Neural progenitor cell (in vitro differentiated cells): ENCODE results near the gene TMCC1. TPM values are rescaled to one million over a fixed set of nuclear protein-coding genes. Genes with fewer than 3 reads are reported as not detected.

ENCODE experiments used
- DNase-seq: peaks from one replicate; pipeline ENCODE4 v3.0.0-alpha.2; 2016; ENCODE audit warnings: low spot score
- H2AFZ ChIP-seq: fragments of 200-600 bp; sonication (generic); replicated peaks from 2 replicates; pipeline ENCODE4 v1.6.1; 2016; ENCODE audit warnings: antibody characterized with exemption
- H3F3A ChIP-seq: fragments of 200-600 bp; sonication (generic); 2 replicates; pipeline ENCODE4 v1.6.1; 2016; ENCODE audit warnings: antibody characterized with exemption, low read depth
- H3K27ac ChIP-seq: fragments of 200-600 bp; sonication (generic); 2 replicates; pipeline ENCODE4 v1.5.1; 2016; ENCODE audit warnings: mild to moderate bottlenecking
- H3K27me3 ChIP-seq: fragments of 200-600 bp; sonication (generic); 2 replicates; pipeline ENCODE4 v1.6.1; 2016; ENCODE audit warnings: mild to moderate bottlenecking, moderate library complexity
- H3K36me3 ChIP-seq: fragments of 200-600 bp; sonication (generic); 2 replicates; pipeline ENCODE4 v1.5.1; 2016
- H3K4me1 ChIP-seq: fragments of 200-600 bp; sonication (generic); 2 replicates; pipeline ENCODE4 v1.6.1; 2016; ENCODE audit warnings: mixed run types
- H3K4me2 ChIP-seq: fragments of 200-600 bp; sonication (generic); 2 replicates; pipeline ENCODE4 v1.6.1; 2016
- H3K4me3 ChIP-seq: fragments of 200-600 bp; sonication (generic); 2 replicates; pipeline ENCODE4 v1.5.1; 2016
- H3K79me2 ChIP-seq: fragments of 200-600 bp; sonication (generic); 2 replicates; pipeline ENCODE4 v1.6.1; 2016; ENCODE audit warnings: low read depth
- H3K9ac ChIP-seq: fragments of 200-600 bp; sonication (generic); 2 replicates; pipeline ENCODE4 v1.6.1; 2016
- H3K9me3 ChIP-seq: fragments of 200-600 bp; sonication (generic); 2 replicates; pipeline ENCODE4 v1.5.1; 2016; ENCODE audit warnings: low read depth
- H4K20me1 ChIP-seq: fragments of 200-600 bp; sonication (generic); 2 replicates; pipeline ENCODE4 v1.6.1; 2016; ENCODE audit warnings: low read depth
- H3K27ac Mint-ChIP-seq: 3 replicates; pipeline ENCODE4 v1.8.0; 2021; ENCODE audit warnings: mixed read lengths
- H3K27me3 Mint-ChIP-seq: 2 replicates; pipeline ENCODE4 v1.8.0; 2022; ENCODE audit warnings: low read depth, mild to moderate bottlenecking, inconsistent platforms, moderate library complexity, mixed read lengths; ENCODE audit not compliant: insufficient read depth
- H3K36me3 Mint-ChIP-seq: 3 replicates; pipeline ENCODE4 v1.8.0; 2021; ENCODE audit warnings: mixed read lengths
- H3K4me1 Mint-ChIP-seq: 3 replicates; pipeline ENCODE4 v1.8.0; 2021; ENCODE audit warnings: mixed read lengths
- H3K4me3 Mint-ChIP-seq: 3 replicates; pipeline ENCODE4 v1.8.0; 2021; ENCODE audit warnings: mild to moderate bottlenecking, moderate library complexity, mixed read lengths
- H3K9me3 Mint-ChIP-seq: 3 replicates; pipeline ENCODE4 v1.8.0; 2020; ENCODE audit warnings: mixed read lengths
- EZH2 ChIP-seq: fragments of 200-600 bp; sonication (generic); IDR thresholded peaks from 2 replicates; pipeline ENCODE4 v1.6.1; 2017; ENCODE audit warnings: antibody characterized with exemption, mild to moderate bottlenecking, moderate library complexity
- EZH2phosphoT487 ChIP-seq: fragments of 200-600 bp; sonication (generic); IDR thresholded peaks from 2 replicates; pipeline ENCODE4 v1.6.1; 2017; ENCODE audit warnings: antibody characterized with exemption
- total RNA-seq: library from RNA; depleted of rRNA; stranded (reverse); fragments of >200 nt; gene quantifications from 2 replicates; pipeline ENCODE4 v1.2.3, GENCODE V29; 2015; ENCODE audit warnings: low replicate concordance
- TF ChIP-seq, protein P1 (sequence below): fragments of 200-600 bp; sonication (generic); IDR thresholded peaks from 2 replicates; pipeline ENCODE4 v1.5.1; 2017; ENCODE audit warnings: antibody characterized with exemption, mild to moderate bottlenecking

The TMCC1 gene
- total RNA-seq, 1 donor from 2014 or later: 29.8 TPM

DNA sequence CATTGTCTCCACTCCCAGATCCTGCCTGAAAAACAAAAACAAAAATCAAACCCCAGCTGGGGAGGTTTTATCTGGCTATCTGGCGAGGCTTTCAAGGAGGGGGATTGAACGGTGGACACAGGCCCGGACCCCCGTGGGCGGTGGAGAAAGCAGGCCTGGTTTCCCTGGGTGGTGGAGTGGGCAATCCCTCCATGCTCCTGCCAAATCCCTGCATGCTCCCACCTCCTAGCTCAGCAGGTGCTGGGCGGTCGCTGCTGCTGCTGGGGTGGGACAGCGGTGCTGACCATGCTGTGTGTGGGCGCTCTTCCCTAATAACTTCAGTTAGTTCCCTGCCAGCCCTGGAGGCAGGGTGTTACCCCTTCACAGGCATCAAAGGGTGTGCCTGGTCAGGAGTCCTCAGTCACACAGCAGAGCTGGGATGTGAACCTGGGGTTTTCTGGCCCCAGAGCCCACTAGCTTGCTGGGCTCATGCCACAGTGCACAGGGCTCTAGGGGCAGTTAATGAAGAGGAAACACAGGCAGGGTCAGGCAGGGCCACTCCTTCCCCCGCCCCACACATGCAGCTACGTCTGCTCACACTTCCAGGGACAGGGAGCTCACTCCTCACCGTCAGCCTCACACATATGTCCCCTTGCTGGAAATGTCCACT is 271.2 kb downstream of the TMCC1 start:
- Histone ChIP-seq H3K4me1 (peaks cover 12% of the 10 kb centered on the region), H4K20me1 (no peaks in the 10 kb centered on the region)
- no peaks in the 10 kb centered on the region for H3K36me3 Mint-ChIP-seq

DNA sequence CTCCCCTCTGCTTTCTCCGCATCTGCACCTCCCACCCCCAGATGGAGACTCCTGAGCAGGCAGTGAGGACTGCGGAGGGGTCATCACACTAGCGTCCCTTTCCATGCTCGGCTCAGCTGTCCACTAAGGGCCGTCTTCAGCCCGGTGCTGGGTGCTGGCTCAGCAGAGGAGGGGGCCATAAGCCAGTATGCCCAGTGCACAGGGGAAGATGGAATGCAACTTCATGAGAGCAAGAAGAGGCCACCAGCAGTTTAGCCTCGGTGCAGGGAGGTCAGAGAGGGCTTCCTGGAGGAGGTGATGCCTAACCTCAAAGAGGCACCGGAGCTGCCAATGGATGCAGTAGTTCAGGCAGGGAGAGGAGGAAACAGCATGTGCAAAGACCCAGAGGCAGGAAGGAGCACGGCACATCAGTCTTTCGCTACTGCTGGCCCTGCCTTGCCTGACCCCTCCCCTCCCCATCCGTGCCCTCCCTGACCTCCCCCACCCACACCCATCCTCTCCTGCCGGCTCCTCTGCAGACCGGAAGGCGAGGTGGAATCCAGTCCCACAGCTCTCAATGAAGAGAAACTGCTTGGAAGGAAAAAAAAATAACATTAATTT is 271.8 kb downstream of the TMCC1 start:
- peak overlapping the region; percentile 30 for H3K27ac Mint-ChIP-seq
- Histone ChIP-seq H3K27me3 (no peaks in the 10 kb centered on the region), H4K20me1 (no peaks in the 10 kb centered on the region), H3F3A (peaks cover 8% of the 10 kb centered on the region), H3K27ac (no peak overlapping the region), H3K79me2 (no peaks in the 10 kb centered on the region), H3K36me3 (no peaks in the 10 kb centered on the region), H3K4me2 (no peak overlapping the region), H3K4me1 (peaks cover 12% of the 10 kb centered on the region), H3K9me3 (no peaks in the 10 kb centered on the region), H2AFZ (no peak overlapping the region), H3K4me3 (no peak overlapping the region), H3K9ac (no peak overlapping the region)
- no peaks in the 10 kb centered on the region for H3K36me3 Mint-ChIP-seq
- no peak for TF ChIP-seq EZH2
- TF ChIP-seq, protein P1, sequence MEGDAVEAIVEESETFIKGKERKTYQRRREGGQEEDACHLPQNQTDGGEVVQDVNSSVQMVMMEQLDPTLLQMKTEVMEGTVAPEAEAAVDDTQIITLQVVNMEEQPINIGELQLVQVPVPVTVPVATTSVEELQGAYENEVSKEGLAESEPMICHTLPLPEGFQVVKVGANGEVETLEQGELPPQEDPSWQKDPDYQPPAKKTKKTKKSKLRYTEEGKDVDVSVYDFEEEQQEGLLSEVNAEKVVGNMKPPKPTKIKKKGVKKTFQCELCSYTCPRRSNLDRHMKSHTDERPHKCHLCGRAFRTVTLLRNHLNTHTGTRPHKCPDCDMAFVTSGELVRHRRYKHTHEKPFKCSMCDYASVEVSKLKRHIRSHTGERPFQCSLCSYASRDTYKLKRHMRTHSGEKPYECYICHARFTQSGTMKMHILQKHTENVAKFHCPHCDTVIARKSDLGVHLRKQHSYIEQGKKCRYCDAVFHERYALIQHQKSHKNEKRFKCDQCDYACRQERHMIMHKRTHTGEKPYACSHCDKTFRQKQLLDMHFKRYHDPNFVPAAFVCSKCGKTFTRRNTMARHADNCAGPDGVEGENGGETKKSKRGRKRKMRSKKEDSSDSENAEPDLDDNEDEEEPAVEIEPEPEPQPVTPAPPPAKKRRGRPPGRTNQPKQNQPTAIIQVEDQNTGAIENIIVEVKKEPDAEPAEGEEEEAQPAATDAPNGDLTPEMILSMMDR: no peak
- no peak for TF ChIP-seq EZH2phosphoT487
- no peak overlapping the region for H3K4me3 Mint-ChIP-seq
- no peak for DNase-seq
- H3K4me1 Mint-ChIP-seq: peaks cover 37% of the 10 kb centered on the region
- no peaks in the 10 kb centered on the region for H3K9me3 Mint-ChIP-seq
- peaks cover 17% of the 10 kb centered on the region for H3K27me3 Mint-ChIP-seq

More for the DNA sequence above, 271.2 kb downstream of the TMCC1 start:
- H3K9me3 Mint-ChIP-seq: no peaks in the 10 kb centered on the region
- no peak overlapping the region for H3K27ac ChIP-seq
- H3K27ac Mint-ChIP-seq: no peak overlapping the region
- no peaks in the 10 kb centered on the region for H3K79me2 ChIP-seq
- H3K36me3 ChIP-seq: no peaks in the 10 kb centered on the region
- H3K27me3 ChIP-seq: no peaks in the 10 kb centered on the region
- H3K4me2 ChIP-seq: no peak overlapping the region
- no peak for TF ChIP-seq EZH2
- H3K4me1 Mint-ChIP-seq: peaks cover 41% of the 10 kb centered on the region
- H3K9me3 ChIP-seq: no peaks in the 10 kb centered on the region
- no peak overlapping the region for H3K4me3 ChIP-seq
- H3K27me3 Mint-ChIP-seq: peaks cover 18% of the 10 kb centered on the region
- H3K9ac ChIP-seq: no peak overlapping the region
- no peak for DNase-seq
- no peak overlapping the region for H2AFZ ChIP-seq
- peaks cover 14% of the 10 kb centered on the region for H3F3A ChIP-seq
- no peak overlapping the region for H3K4me3 Mint-ChIP-seq

DNA sequence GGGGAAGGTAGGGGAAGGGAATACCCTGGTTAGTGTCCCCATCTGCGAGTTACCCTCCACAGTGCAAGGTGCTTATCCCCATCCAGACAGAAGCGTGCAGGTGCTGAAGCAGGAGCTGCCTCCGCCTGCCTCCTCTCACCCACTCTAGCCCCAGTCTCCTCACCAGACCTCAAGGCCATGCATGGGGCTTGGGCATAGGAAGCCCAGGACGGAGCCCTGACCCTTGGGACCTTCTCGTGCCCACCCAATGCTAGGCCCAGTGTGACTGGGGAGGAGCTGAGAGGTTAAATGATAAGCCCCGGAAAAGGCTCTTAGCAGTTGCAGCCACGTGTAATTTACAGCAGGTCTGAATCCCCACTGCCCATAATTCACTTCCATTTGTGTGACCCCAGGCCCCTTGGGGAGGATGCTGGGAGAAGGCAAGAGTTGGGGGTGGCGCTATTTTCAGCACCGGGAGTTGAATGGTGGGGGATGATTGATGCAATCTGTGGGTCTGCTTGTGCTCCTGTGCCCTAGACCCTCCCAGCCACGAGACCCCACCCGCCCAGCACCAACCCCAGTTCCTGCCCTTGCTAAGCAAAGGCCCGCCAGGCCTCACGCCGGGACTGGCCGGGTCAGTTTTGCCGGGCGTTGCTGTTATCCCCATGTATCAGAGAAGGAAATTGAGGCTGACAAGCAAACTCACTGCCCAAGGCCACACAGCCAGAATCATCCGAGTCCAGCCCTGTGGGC is 272.5 kb downstream of the TMCC1 start:
- Mint-ChIP-seq H3K27ac (peak overlapping the region; percentile 30), H3K4me3 (no peak overlapping the region), H3K9me3 (no peaks in the 10 kb centered on the region), H3K27me3 (peaks cover 17% of the 10 kb centered on the region), H3K4me1 (peaks cover 32% of the 10 kb centered on the region), H3K36me3 (no peaks in the 10 kb centered on the region)
- Histone ChIP-seq H3F3A (peaks cover under 1% of the 10 kb centered on the region), H3K9ac (no peak overlapping the region), H3K27ac (no peak overlapping the region), H3K79me2 (no peaks in the 10 kb centered on the region), H4K20me1 (no peaks in the 10 kb centered on the region), H3K4me2 (no peak overlapping the region), H2AFZ (no peak overlapping the region), H3K4me1 (peaks cover 6% of the 10 kb centered on the region), H3K9me3 (no peaks in the 10 kb centered on the region), H3K36me3 (no peaks in the 10 kb centered on the region), H3K4me3 (no peak overlapping the region), H3K27me3 (no peaks in the 10 kb centered on the region)
- DNase-seq: no peak
- no peak for TF ChIP-seq EZH2
- TF ChIP-seq, protein P1: no peak
